Prostate gland (tissue), 2 donors: ENCODE data around the gene ABI3BP. TPM values are rescaled to one million over a fixed set of nuclear protein-coding genes. Genes with fewer than 3 reads are reported as not detected.
A peak's percentile ranks its signal among the peaks of the same experiment; 100 is the strongest.

Experiments
- DNase-seq: peaks from one replicate; pipeline ENCODE4 v3.0.0-alpha.2; 2019; ENCODE audit warnings: low spot score
- H3K27ac ChIP-seq, 2 donors: fragments of 200-600 bp; sonication (generic); 2 replicates each; pipeline ENCODE4 v1.5.1; 2017 to 2019
- H3K27me3 ChIP-seq: fragments of 200-600 bp; sonication (generic); replicated peaks from 2 replicates; pipeline ENCODE4 v1.5.1; 2019; ENCODE audit not compliant: insufficient read depth
- H3K36me3 ChIP-seq, 2 donors: fragments of 200-600 bp; sonication (generic); 1 replicate in 1 of 2; 2 replicates in 1 of 2; pipeline versions ENCODE4 v1.5.1 to v1.8.1; 2017 to 2019
- H3K4me1 ChIP-seq: fragments of 200-600 bp; sonication (generic); replicated peaks from 2 replicates; pipeline ENCODE4 v1.5.1; 2019
- H3K4me3 ChIP-seq, 2 donors: fragments of 200-600 bp; sonication (generic); 2 replicates each; pipeline ENCODE4 v1.5.1; 2017 to 2019
- H3K9me3 ChIP-seq: fragments of 200-600 bp; sonication (generic); 2 replicates; pipeline ENCODE4 v1.5.1; 2017
- CTCF ChIP-seq, 4 experiments: fragments of 200-600 bp in 2 of 4; fragments of 450-650 bp in 2 of 4; sonication (generic) in 2 of 4; IDR thresholded peaks; 1 replicate in 3 of 4; 2 replicates in 1 of 4; pipeline ENCODE4 v1.5.1; 2016 to 2019; ENCODE audit warnings: antibody characterized with exemption in 4 of 4, mild to moderate bottlenecking in 2 of 4, moderate library complexity in 2 of 4
- POLR2A ChIP-seq: fragments of 450-650 bp; IDR thresholded peaks from one replicate; pipeline ENCODE4 v1.6.1; 2016; ENCODE audit warnings: antibody characterized with exemption, mild to moderate bottlenecking
- POLR2AphosphoS5 ChIP-seq: sonication (generic); formaldehyde crosslinking; IDR thresholded peaks from one replicate; pipeline ENCODE4 v1.6.1; 2017; ENCODE audit warnings: antibody characterized with exemption
- WGBS: methylation state at CpG from one replicate; pipeline ENCODE4 v1.1.5; 2018; 5-methylcytosine and 5-hydroxymethylcytosine counted together
- intact Hi-C: fragments of 100-400 bp; cut with DNase I; formaldehyde crosslinking; loops from one replicate; pipeline ENCODE4 v1.14.2; 2022
- total RNA-seq, 2 donors: library from RNA; depleted of rRNA; stranded (reverse); fragments of >200 nt; gene quantifications; one replicate each; pipeline ENCODE4 v1.1.0, GENCODE V29; 2016

Gene ABI3BP
- total RNA-seq, 2 donors from 2014 or later, result 15.3 to 16.6 TPM

GRCh38 chr3:100898681-100899080, 94.5 kb downstream of the ABI3BP start:
- H3K9me3 ChIP-seq, result no peaks in the 10 kb centered on the region
- intact Hi-C loops, result no loop called here
- no peaks in the 10 kb centered on the region for H3K4me1 ChIP-seq
- H3K4me3 ChIP-seq, result no peak overlapping the region
- no peaks in the 10 kb centered on the region for H3K36me3 ChIP-seq
- TF ChIP-seq CTCF (IDR thresholded peaks at IDR 0.05), result no peak
- no peak for TF ChIP-seq POLR2A
- TF ChIP-seq POLR2AphosphoS5, result no peak
- DNase-seq, result no peak
- WGBS, result 67% methylated on average over 5 of the region's 5 CpGs
- no peaks in the 10 kb centered on the region for H3K27me3 ChIP-seq
- H3K27ac ChIP-seq, result no peak overlapping the region

DNA sequence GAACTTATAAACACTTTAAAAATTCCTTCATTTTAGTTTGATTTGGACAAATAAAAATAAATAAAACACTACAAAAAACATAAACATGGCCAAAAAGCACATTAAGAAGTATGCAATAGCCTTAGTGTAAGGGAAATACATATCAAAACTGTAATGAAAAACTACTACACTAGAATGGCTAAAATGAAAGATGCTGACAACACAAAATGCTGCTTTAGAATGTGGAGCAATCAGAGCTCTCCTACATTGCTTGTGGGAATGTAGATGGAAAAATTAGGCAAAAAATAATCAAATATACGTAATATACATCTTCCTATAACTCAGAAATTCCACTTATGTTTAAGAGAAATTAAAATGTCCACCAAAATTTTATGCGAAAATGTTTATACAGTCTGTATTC, 96.2 kb downstream of the ABI3BP start:
- intact Hi-C loops, result no loop called here
- H3K9me3 ChIP-seq, result no peaks in the 10 kb centered on the region
- no peaks in the 10 kb centered on the region for H3K4me1 ChIP-seq
- H3K4me3 ChIP-seq, result no peak overlapping the region
- no peaks in the 10 kb centered on the region for H3K36me3 ChIP-seq
- WGBS, result 48% methylated on average over 2 of the region's 2 CpGs
- no peak overlapping the region for H3K27ac ChIP-seq
- no peak for DNase-seq
- TF ChIP-seq POLR2A, result no peak
- no peak for TF ChIP-seq CTCF (IDR thresholded peaks at IDR 0.05)
- no peak for TF ChIP-seq POLR2AphosphoS5
- no peaks in the 10 kb centered on the region for H3K27me3 ChIP-seq

GRCh38 chr3:100893590-100893989, 99.6 kb downstream of the ABI3BP start:
- Histone ChIP-seq H3K9me3 (no peaks in the 10 kb centered on the region), H3K4me1 (no peaks in the 10 kb centered on the region), H3K36me3 (no peaks in the 10 kb centered on the region), H3K27me3 (no peaks in the 10 kb centered on the region), H3K4me3 (no peak overlapping the region), H3K27ac (no peak overlapping the region)
- no peak for TF ChIP-seq POLR2A
- peak in 3 of 4 experiments; percentile 26 to 47 (median 40) for TF ChIP-seq CTCF (IDR thresholded peaks at IDR 0.05)
- TF ChIP-seq POLR2AphosphoS5, result no peak
- intact Hi-C loops, result no loop called here
- WGBS, result 33% methylated on average over 1 of the region's 1 CpG
- no peak for DNase-seq

- intact Hi-C loops, result no loop called here
- 96% methylated on average over 3 of the region's 3 CpGs for WGBS
- no peak for DNase-seq
Observed at GRCh38 chr3:100893108-100893507, 100.1 kb downstream of the ABI3BP start.

More at GRCh38 chr3:100893108-100893507, 100.1 kb downstream of the ABI3BP start:
- Histone ChIP-seq H3K36me3 (no peaks in the 10 kb centered on the region), H3K27me3 (no peaks in the 10 kb centered on the region), H3K4me1 (no peaks in the 10 kb centered on the region), H3K4me3 (no peak overlapping the region), H3K27ac (no peak overlapping the region), H3K9me3 (no peaks in the 10 kb centered on the region)
- TF ChIP-seq POLR2A (no peak), CTCF (IDR thresholded peaks at IDR 0.05) (no peak), POLR2AphosphoS5 (no peak)
